Measurements from ENCODE around the gene RAB9B. TPM values are rescaled to one million over a fixed set of nuclear protein-coding genes. Genes with fewer than 3 reads are reported as not detected.

Gene RAB9B
- total RNA-seq, 6 experiments from 2014 or later = 0.05 to 0.25 (median 0.12) TPM; not detected in 1

GRCh38 chrX:103783971-103784370, 48.1 kb downstream of the RAB9B start:
- H3K4me1 ChIP-seq = no peaks in the 10 kb centered on the region
- H3K36me3 ChIP-seq = no peaks in the 10 kb centered on the region
- no peak overlapping the region for H3K27ac ChIP-seq
- intact Hi-C loops (cut with DNase I) = no loop called here
- H3K9me3 ChIP-seq = no peaks in the 10 kb centered on the region
- DNase-seq = no peak
- no peak for ATAC-seq
- H3K4me3 ChIP-seq = no peak overlapping the region
- WGBS (ENCODE audit: insufficient coverage, low coverage, low lambda C conversion rate, missing lambda C conversion rate) = 54% methylated on average over 2 of the region's 2 CpGs
- no peak for TF ChIP-seq CTCF (IDR thresholded peaks at IDR 0.05)
- no peak for TF ChIP-seq POLR2A (IDR thresholded peaks at IDR 0.05)
- H3K27me3 ChIP-seq = no peaks in the 10 kb centered on the region

- H3K4me3 ChIP-seq = no peak overlapping the region
- DNase-seq (no peak), ATAC-seq (no peak)
- no peaks in the 10 kb centered on the region for H3K4me1 ChIP-seq
- H3K27me3 ChIP-seq = no peaks in the 10 kb centered on the region
- no peaks in the 10 kb centered on the region for H3K36me3 ChIP-seq
- WGBS (ENCODE audit: insufficient coverage, low coverage, low lambda C conversion rate, missing lambda C conversion rate) = 46% methylated on average over 2 of the region's 3 CpGs
- TF ChIP-seq POLR2A (IDR thresholded peaks at IDR 0.05) (no peak), CTCF (IDR thresholded peaks at IDR 0.05) (no peak)
- H3K27ac ChIP-seq = no peak overlapping the region
- intact Hi-C loops (cut with DNase I) = no loop called here
- no peaks in the 10 kb centered on the region for H3K9me3 ChIP-seq
Observed at GRCh38 chrX:103783196-103783595, 48.9 kb downstream of the RAB9B start.

GRCh38 chrX:103782640-103783039, 49.4 kb downstream of the RAB9B start:
- Histone ChIP-seq H3K9me3 (no peaks in the 10 kb centered on the region), H3K27ac (no peak overlapping the region), H3K4me1 (no peaks in the 10 kb centered on the region), H3K27me3 (no peaks in the 10 kb centered on the region), H3K36me3 (no peaks in the 10 kb centered on the region), H3K4me3 (no peak overlapping the region)
- no peak for TF ChIP-seq CTCF (IDR thresholded peaks at IDR 0.05)
- no peak for TF ChIP-seq POLR2A (IDR thresholded peaks at IDR 0.05)
- DNase-seq (no peak), ATAC-seq (no peak)
- intact Hi-C loops (cut with DNase I) = no loop called here
- WGBS (ENCODE audit: insufficient coverage, low coverage, low lambda C conversion rate, missing lambda C conversion rate) = 80% methylated on average over 1 of the region's 3 CpGs

- no peaks in the 10 kb centered on the region for H3K27me3 ChIP-seq
- TF ChIP-seq CTCF (IDR thresholded peaks at IDR 0.05) = no peak
- no peak for TF ChIP-seq POLR2A (IDR thresholded peaks at IDR 0.05)
- DNase-seq (no peak), ATAC-seq (no peak)
- H3K4me1 ChIP-seq = no peaks in the 10 kb centered on the region
- H3K9me3 ChIP-seq = no peaks in the 10 kb centered on the region
- 78% methylated on average over 1 of the region's 1 CpG for WGBS (ENCODE audit: insufficient coverage, low coverage, low lambda C conversion rate, missing lambda C conversion rate)
- no peak overlapping the region for H3K27ac ChIP-seq
- no peaks in the 10 kb centered on the region for H3K36me3 ChIP-seq
- no peak overlapping the region for H3K4me3 ChIP-seq
- intact Hi-C loops (cut with DNase I) = no loop called here
Observed at GRCh38 chrX:103781706-103782105, 50.4 kb downstream of the RAB9B start.

- Histone ChIP-seq H3K9me3 (no peaks in the 10 kb centered on the region), H3K36me3 (no peaks in the 10 kb centered on the region), H3K4me3 (no peak overlapping the region), H3K27ac (no peak overlapping the region), H3K4me1 (no peaks in the 10 kb centered on the region), H3K27me3 (no peaks in the 10 kb centered on the region)
- no peak for DNase-seq
- TF ChIP-seq CTCF (IDR thresholded peaks at IDR 0.05) = no peak
- TF ChIP-seq POLR2A (IDR thresholded peaks at IDR 0.05) = no peak
- no peak for ATAC-seq
- 60% methylated on average over 4 of the region's 4 CpGs for WGBS (ENCODE audit: insufficient coverage, low coverage, low lambda C conversion rate, missing lambda C conversion rate)
- intact Hi-C loops (cut with DNase I) = no loop called here
Observed at GRCh38 chrX:103781062-103781402, 51.0 kb downstream of the RAB9B start.

All from right lobe of liver (tissue), 6 donors.